ENCODE measurements around the gene SERPING1.

Gene SERPING1

DNA sequence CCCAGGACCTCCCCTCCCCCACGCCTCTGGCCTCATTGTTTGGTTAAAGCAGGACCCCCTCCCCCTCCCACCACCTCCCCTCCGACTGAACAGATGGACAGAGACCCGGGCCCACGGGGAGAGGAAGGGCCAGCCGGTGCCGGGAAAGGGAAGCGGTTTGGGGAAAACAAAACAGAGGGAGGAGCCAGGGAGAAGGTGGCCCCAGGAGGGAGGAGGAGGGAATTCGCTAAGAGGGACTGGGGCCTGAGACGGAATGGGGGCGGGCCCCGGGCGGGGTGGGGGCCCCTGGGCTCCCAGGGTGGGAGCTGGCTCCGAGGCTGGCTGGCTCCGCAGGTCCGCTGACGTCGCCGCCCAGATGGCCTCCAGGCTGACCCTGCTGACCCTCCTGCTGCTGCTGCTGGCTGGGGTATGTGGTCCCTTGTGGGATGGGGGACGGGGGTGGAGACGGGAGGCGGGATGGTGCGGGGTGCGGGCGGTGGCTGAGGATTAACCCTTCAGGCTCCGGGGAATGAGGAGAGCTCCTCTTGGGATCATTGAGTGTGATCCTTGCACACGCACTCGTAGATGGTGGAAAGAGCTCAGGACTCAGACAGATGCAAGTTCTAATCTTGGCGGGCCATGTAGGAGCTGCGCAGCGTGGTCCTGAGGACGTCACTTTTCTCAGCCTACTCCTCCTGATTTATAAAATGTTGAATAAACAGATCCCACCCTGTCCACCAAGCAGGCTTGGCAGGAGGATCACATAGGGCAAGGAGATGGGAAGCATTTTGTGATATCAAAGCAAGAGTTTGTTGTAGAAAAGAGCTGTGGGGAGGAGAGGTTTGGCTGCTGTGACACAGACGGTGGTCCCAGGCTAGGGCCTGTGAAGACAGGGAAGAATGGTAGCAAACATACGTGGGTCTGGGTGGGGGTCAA is 688 bp downstream of the SERPING1 start:
- no peak for DNase-seq

DNA sequence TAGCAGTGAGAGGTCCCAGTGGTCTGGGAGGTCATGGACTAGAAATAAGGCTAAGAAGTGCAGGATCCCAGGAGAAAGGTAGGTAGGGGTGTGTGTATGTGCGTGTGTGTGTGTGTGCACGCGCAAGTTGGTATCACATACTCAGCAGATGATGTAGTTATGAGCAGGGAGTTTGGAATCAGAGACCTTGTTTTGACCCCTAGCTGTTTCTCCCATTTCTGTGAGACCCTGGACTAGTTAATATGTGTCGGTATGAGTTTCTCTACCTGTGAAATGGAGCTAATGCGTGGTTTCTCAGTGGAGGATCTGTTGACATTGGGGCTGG is 1.3 kb downstream of the SERPING1 start:
- no peak for DNase-seq

DNA sequence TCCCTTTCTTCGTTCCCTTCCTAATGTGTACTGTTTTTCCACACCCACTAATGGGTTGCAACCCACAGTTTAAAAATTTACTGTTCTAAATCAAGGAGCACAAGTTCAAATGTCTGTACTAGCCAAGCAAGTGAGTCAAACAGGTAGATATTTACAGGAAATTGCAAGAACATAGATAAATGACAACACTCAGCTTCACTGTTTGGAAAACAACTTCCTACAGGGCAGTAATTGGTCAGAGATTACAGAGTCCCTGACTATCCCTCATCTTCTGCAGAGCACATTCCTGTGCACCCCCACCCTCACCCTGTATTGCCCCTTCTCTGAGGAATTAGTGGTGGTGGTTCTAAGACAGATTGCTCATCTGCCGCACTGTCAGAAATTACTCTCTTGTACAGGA is 1.9 kb downstream of the SERPING1 start:
- DNase-seq, result no peak

DNA sequence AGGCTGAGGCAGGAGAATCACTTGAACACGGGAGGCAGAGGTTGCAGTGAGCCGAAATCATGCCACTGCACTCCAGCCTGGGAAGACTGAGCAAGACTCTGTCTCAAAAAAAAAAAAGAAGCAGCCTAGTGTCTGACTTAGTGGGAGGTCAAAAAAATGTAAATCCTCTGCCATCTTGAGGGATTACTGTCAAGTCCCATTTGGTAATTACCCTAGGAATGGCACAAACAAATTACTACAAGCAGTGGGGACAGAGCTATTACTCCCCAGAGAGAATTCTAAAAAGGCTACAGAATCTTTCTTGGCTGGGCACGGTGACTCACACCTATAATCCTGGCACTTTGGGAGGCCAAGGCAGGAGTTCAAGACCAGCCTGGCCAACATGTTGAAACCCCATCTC is 3.8 kb downstream of the SERPING1 start:
- no peak for DNase-seq

DNA sequence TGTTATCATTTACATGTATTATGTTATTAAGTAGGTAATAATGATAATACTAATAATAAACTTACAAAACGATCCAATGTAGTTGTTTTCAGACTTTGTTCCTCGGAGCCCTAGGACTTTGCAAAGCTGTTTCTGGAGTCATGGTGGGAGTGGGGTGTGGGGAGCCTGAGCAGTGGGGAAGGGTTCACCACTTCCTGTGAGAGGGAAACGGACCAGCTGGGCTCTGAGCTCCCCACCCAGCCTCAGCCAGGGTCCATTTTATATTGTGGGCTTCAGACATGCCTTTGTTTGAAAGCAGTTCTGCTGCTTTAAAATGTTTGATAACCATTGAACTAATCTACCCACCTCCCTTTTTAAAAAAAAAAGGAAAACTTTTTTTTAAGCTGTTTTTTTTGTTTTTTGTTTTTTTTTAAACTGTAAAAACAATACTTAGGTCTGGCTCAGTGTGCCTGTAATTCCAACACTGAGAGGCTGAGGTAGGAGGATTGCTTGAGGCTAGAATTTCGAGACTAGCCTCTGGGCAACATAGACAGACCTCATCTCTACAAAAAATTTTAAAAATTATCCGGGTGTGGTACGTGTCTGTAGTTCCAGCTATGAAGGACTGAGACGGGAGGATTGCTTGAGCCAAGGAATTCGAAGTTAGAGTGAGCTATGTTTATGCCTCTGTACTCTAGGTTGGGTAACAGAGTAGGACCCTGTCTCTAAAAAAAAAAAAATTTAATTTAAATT is 7.0 kb downstream of the SERPING1 start:
- no peak for DNase-seq

DNA sequence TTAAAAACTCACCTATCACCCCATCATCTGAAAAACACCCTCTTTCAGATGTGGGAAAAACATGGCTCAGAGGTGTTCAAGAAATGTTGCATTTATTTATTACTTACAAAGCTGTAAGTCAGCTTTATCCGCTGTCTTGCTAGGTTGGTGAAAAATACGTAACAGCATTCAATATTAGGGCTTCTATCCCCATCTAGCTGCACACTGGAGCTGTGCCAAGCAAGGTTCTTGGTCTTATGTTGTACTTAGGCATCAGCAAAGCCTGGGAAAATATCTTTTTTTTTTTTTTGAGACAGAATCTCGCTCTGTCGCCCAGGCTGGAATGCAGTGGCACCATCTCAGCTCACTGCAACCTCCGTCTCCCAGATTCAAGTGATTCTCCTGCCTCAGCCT is 7.5 kb downstream of the SERPING1 start:
- no peak for DNase-seq

DNA sequence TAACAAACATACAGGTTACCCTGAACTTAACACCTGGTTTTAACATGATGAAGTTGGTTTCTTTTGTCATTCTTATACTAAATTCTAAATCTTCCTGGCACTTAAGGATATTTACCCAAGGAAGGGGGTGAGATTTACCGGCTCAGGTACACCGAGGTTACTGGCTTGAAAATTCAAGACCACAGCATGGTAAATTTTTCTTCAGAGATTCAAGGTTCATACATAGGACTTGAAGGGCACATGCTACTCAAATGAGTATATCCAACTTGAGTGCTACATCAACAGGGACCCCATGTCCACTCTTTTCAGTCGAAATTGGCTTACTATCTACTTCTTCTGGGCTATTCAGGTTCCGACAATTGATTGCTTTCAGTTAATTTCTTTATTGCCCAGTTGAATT is 12.7 kb downstream of the SERPING1 start:
- no peak for DNase-seq

DNA sequence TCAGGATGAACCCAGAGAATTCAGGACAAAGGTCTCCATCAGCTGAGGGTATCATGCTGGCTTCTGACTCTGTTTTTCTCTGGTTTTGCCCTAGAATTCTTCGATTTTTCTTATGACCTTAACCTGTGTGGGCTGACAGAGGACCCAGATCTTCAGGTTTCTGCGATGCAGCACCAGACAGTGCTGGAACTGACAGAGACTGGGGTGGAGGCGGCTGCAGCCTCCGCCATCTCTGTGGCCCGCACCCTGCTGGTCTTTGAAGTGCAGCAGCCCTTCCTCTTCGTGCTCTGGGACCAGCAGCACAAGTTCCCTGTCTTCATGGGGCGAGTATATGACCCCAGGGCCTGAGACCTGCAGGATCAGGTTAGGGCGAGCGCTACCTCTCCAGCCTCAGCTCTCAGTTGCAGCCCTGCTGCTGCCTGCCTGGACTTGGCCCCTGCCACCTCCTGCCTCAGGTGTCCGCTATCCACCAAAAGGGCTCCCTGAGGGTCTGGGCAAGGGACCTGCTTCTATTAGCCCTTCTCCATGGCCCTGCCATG is 16.8 kb downstream of the SERPING1 start:
- no peak for DNase-seq

DNA sequence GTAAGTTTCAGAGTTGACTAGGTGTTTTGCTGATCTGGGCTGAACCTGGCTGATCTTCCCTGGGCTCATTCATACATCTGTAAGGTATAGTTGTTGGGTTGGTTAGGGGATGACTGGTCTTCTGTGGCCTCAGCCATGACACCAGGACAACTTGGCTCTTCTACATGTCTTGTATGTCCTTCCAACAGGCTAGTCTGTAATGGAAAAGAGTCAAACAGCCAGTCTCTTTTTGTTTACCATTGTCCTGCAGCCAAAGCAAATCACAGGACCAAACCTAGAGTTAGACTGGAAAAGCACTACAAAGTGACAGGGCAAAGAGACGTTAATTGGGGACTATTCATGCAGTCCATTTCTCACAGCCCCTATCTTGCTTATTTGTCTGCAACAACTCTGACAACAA is 17.8 kb downstream of the SERPING1 start:
- no peak for DNase-seq

DNA sequence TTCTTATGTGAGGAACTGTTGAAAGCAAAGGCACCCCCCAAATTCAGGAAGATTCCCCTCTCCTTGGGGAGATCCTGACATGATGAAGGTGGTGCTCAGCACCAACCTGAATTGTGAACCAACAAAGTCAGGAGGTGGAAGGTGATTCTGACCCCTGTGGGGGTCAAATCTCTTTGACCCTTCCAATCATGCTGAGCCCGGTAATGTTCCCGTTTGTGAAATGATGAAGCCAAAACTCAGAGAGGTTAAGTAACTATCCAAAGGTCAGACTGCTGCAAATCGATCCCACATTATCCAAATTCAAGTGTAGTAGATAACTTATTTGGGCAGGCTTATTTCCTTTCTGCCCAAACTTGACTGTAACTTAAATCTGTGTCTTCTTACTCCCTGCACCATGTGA is 19.1 kb downstream of the SERPING1 start:
- DNase-seq, result no peak

DNA sequence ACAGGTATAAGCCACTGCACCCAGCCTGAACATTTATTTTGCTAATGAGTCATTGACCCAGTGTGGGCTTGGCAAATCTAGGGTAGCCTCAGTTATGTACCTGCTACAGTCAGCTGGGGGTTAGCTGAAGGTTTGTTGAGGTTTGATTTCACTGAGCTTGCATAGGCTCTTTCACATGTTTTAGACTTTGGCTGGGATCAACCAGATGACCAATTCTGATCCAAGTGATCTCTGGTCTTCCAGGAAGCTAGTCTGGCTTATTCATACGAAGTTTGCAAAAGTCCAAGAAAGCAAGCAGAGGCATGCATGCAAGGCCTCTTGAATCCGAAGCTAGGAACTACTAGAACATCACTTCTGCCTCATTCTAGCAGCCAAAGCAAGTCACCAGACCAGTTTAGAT is 21.0 kb downstream of the SERPING1 start:
- no peak for DNase-seq

DNA sequence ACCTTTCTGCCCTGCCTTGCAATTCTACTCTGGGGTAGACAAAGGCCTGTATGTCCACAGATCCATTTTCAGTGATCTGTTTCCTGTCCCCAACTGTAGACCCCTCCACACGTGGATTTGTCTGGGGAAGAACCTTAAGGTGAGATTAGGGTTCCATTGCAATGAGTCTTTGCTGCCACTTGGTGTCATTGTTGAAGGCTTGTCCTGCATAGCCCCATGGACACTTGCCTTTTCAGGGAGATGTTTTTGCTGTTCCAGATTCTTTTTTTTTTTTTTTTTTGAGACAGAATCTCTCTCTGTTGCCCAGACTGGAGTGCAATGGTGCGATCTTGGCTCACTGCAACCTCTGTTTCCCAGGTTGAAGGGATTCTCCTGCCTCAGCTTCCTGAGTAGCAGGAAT is 21.8 kb downstream of the SERPING1 start:
- no peak for DNase-seq

DNA sequence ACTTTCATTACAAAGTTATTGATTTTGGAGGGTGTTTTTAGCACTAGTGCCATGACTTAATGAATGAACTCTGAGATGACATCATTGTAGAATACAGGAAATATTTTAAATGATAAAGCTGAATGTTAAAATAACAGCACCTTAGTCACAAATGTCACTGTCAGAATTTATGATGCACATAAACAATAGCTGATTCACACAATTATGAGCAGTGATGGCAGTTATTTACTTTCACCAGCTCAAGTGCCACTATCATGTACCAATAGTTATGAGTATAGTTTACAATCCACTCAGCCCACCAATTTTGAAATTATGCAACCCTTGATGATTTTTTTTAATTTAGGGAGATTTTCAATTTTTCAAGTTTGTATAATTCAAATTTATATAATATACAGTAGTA is 23.0 kb downstream of the SERPING1 start:
- no peak for DNase-seq

DNA sequence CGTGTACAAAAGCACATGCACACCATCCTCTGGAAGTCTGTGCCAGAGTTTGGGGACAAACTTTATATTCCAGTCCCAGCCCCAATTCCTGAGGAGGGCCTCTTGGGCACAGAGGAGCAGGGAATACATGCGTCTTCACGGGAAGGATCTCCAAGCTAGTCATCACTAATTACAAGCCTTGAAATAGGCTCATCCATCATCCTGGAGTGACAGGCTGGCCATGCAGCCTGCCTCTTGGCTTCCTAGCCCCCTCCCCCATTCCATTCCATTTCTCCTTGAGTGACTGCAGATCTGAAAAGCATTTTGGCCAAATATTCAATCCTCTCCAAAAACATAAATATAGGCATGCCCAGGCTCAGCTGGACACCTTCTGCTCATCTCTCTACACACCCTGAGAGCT is 24.8 kb downstream of the SERPING1 start:
- no peak for DNase-seq

DNA sequence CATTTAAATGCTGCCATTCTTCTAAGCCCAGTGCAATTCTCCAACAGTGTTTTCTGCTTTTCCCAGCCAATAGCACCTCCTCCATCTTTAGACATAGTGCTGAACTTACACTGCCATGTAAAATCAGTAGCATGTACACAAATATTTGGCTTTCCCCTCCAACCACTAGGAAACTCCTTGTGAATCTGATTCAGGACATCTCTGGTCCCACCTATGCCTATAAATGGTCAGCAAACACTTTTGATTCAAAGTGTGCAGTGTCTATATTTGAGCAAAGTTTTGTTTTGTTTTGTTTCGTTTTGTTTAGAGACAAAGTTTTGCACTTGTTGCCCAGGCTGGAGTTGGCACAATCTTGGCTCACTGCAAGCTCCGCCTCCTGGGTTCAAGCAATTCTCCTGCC is 27.4 kb downstream of the SERPING1 start:
- DNase-seq, result no peak

DNA sequence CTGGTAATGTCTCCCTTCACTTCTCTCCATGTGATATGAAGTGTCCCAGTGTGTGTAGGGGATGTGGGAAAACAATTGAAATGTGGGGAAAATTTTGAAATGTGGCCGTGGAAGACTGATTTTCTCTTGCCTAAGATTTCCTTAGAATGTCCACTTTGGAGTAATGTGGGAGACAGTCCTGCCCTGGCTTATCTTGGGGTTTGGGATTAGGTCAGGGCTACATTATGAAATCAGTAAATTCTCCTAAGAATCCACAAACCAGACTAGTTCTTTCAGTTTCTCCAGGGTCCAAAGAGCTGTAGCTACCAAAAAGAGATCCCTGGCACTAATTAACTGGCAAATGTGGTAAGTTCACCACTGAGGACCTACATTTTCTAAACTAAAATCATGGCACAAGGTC is 29.4 kb downstream of the SERPING1 start:
- DNase-seq, result no peak

DNA sequence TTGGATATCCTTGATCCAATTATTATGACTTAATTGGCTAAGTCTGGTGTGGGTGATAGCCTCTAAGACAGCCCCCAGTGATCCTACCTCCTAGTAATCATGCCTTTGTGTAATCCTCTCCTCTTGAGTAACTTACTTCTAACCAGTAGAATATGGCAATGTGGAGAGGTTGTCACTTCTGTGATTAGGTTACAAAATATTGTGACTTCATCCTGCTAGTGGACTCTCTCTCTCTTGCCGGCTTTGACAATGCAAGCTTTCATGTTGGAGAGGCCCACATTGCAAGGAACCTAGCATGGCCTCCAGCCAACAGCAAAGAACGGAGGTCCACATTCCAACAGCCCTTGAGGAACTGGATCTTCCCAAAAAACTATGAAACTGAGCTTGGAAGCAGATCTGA is 32.7 kb downstream of the SERPING1 start:
- no peak for DNase-seq

DNA sequence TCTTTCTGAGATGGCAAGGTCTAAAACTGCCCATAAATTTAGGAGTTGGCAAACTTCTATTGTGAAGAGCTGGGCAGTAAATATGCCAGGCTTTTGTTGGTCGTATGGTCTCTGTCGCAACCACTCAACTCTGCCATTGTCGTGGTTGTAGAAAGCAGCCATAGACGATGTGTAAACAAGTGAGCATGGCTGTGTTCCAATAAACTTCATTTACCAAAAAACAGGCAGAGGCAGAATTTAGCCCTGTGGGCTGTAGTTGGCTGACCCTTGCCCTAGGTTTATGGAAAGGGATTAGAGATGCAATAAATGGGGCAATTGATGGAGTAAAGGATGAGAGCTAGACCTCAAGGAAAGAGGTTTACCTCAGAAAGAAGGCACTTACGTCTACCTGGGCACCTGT is 34.6 kb downstream of the SERPING1 start:
- DNase-seq, result no peak

DNA sequence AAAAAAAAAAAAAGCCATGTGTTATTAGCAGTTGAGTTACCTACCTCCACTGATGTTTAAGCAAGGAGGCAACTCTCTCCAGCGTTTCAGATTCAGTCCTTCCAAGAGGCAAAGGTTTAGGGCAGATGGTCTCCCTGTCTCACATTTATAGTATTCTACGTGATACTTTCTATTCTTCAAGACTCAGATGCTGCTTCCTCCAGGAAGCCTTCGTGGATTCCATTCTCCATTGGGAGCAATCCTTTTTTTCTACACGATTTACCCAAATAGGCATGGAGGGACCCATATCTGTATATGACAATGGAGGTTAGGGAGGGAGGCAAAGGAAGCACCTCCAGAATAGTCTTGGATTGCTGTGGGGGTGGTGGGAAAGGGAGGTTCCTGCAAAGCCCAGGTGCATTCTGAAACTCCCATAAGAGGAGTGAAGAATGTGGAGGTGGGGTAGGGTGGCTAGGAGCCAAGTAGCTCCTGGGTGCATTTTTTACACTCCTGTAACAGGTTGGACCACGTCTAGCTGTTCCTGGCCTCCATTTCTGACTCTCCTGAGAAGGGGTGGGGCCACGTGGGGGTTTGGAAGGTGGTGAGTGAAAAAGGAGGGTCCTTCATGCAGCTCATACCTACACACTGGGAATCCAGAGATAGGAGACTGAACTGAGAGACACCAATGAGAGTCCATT is 36.0 kb downstream of the SERPING1 start:
- DNase-seq, result no peak

DNA sequence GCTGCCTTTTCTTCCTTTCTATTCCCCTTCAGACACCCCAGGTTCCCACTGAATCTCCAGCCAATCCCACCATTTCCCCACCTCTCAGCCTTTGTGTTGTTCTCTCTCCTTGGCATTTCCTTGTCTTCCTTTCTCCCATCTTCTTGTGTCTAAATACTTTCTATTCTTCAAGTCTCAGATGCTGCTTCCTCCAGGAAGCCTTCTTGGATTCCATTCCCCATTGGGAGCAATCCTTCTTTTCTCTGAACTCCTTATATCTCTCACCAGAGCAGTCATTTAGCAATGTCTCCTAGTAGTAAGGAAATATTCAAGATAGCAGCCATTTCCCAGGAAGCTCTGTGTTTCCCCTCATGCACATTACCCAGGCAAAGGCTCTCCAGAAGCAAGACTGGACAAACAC is 36.8 kb downstream of the SERPING1 start:
- no peak for DNase-seq

DNA sequence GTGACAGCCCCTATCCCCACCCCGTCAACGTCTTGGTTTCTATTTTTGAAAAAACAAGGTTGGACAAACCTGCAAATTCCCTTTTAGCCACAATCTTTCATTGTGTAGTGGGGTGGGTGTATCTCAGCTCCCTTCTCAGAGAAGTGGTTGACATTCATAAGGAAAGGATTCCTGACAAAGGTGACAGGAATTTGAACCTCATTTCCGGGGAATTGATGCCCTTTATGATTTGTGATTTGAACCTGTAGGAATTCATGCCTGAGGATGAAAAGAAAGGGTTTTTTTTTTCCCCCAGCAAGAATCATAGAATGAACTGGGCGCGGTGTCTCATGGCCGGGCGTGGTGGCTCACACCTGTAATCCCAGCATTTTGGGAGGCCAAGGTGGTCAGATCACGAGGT is 37.8 kb downstream of the SERPING1 start:
- DNase-seq, result no peak

DNA sequence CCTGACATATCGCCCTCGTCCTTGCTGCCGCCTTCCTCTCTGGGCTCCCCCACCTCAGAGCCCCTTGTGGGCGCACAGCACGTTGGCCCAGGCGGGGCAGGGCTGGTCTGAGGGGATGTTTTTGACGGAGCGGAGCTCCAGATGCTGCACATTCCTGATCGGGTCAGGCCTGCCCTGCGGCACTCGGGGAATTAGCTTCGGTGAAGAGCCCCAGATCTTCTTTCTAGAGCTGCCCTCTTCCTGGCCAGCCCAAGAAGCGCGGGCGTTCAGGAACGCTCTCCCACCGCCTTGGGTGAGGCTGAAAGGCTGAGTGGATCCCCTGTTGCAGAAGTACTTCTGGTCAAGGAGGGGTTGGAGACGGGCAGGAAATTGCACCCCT is 40.1 kb downstream of the SERPING1 start:
- no peak for DNase-seq

DNA sequence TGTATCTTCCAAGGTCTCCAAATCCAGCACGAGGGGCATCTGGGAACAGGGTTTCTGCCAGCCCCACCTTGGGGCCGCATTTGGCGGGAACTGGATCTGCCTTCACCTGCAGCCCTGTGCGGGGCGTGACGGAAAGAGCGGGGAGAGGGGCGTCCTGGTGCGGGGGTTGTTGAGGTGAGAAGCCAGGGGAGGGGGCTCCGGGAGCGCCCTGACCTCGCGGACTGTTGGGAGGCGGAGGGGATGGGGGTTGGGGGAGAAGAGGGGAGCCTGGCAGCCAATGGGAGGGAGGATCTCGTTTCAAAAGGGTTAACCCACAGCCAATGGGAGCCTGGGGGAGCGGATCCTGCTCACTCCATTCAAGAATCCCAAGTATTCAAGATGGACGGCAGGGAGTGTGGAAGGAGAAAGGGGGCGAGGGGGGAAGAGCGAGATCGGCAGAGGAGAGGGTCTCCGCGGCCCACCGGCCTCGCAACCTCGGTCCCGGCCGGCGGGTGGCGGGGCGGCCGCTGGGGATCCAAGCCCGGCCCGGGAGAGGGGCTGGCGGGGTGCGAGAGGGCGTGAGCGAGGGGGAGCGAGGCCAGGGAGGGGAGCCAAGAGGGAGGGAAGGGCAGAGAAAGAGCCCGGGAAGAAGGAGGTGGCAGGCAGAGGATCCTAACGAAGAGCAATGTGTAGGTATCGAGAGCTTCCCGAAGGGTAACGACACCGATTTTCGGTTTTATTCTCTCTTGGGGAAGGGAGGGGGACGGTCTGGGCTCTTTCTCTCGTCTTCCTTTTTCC is 40.7 kb downstream of the SERPING1 start:
- no peak for DNase-seq

Measured in activated CD4-positive, alpha-beta T cell treated with anti-CD3 and anti-CD28 coated beads for 48 hours (primary cell).